GM18858 (cell line): ENCODE measurements around the gene IQCF2.
"Not testable (repeated sequence)": the region's sequence is repeated elsewhere in the genome, so short reads cannot be mapped to it uniquely, and the experiment has no call there.

Source experiments
- ATAC-seq: cut with Tn5 transposase; IDR thresholded peaks from one replicate; pipeline ENCODE4 v1.9.1; 2021; ENCODE audit not compliant: unreplicated experiment

The IQCF2 gene

DNA sequence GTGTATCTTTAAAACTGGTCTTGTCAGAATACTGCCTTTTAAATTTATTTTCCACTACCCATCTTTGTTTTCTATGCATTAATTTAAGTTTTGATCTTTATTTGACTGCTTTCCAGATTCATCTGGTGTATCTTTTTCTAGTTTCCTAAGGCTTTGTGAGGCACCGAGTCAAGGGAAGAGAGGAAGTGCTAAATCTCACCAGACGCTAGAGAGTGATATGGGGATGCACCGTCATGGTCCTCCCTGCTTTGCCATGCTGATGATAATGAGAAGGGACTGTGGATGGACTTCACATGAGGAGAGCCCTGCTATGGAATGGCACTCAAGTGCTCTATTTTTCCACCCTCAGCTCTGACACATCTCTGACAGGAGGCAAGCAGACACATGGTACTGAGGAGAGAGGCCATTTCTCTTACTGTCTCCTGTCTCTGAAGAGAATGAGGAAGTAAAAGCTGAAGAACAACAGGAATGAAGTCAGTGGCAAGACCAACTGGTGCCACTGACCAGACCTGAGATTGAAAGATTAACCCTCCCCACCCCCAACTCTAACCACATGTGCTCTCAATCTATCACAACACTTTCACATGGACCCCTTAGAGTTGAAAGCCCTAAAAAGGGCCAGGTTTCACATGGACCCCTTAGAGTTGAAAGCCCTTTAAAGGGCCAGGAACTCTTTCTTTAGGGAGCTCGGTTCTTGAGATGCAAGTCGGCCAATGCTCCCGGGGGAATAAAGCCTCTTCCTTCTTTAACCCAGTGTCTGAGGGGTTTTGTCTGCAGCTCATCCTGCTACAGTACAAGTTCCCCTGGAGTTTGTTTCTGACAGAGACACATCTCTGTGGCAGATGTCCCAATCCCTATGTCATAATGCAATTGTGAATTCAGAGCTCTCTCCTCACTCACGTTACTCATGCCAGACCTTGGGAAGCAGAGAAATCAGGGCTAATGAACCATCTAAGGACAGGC lies at the start of gene IQCF2:
Gene IQCF2, plus strand, starts transcription at position 913 of the 963 bp plus-strand sequence. CDS start 52 bp downstream, outside the sequence.
- no peak for ATAC-seq

DNA sequence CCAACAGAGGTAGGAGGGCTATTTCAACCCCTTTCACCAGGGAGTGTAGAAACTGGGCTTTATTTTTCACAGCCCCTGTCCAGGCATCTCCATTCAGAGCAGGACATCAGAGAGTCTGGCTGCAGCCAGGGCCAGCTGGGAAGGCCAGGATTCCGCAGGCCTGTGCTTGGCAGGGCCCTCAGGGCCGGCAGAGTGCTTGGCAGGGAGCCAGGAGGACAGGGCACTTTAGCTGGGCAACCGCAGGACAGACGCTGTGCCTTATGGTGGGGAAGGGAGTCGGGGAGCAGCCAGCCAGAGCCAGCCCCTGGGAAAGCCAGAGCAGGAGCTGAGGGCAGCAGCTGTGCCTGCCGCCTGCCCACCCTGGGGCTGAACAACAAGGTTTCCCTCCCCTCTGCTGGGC lies 47.9 kb upstream of the IQCF2 start:
- no peak for ATAC-seq

DNA sequence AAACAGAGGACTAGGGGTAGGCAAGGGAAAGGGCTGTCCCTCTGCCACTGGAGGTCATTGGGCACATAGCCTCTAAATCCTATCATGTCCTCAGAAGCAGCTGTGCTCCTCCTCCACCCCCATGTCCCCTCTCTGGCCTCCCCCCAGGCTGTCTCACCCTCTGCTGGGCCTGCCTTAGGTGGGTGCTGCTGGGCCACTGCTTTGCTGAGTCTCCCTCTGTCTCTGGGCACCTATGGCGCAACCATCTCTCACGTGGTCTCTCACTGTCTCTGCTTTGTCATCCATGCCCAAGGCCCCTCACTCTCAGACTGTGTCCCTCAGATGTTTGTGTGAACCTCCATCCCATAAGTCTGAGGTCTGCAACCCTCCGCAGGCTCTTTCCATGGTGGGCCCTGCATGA lies 47.4 kb upstream of the IQCF2 start:
- ATAC-seq: no peak

DNA sequence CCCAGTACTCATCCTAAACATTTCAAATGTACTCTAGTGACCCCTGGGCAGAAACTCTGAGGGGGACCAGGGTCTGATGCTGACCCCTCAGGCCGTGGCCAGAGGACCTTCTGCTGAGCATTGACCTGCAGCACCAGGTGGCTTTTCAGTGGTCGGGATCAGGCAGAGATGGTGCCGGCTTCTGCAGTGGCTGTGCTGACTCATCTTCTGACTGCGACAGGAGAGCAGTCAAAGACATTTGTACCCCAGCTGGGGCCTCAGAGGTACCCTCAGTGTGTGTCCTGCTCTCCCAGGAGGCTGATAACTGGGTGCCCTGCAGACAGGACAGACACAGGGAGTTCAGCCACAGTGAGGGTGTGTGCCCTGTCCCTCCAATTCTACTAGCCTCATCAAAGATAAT lies 45.8 kb upstream of the IQCF2 start:
- no peak for ATAC-seq

DNA sequence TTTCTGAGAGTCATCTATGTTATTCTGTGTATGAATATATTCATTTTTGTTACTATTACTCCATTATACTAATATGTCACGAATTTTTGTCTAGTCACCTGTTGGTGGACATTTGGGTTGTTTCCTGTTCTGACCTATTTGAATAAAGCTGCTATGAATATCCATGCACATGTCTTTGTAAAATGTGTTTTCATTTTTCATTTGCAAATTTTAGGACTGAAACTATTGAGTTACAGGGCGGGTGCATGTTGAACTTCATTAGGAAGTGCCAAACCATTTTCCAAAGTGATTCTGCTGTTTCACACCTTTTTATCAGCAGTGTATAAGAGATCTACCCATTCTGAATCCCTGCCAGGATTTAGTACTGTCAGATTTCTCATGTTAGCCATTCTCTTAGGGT lies 44.7 kb upstream of the IQCF2 start:
- ATAC-seq: no peak

DNA sequence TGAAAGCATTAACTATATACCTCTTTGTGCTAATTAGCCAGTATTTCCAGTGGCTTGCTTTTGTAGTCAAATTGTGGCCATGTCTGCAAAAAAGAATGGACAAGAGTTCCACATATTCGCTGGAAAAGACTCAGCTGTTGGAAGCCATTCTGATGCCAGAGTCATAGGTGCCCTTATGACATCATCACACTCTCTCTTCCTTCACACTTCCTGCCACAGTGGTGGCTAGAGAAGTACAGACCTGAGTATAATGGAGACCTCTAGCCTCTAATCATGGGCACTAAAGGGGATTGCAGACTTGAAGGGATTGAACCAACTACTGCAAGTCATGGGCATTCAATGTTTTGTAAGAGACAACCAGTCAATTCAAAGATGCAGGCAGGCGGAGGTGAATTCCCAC lies 44.0 kb upstream of the IQCF2 start:
- ATAC-seq: no peak

DNA sequence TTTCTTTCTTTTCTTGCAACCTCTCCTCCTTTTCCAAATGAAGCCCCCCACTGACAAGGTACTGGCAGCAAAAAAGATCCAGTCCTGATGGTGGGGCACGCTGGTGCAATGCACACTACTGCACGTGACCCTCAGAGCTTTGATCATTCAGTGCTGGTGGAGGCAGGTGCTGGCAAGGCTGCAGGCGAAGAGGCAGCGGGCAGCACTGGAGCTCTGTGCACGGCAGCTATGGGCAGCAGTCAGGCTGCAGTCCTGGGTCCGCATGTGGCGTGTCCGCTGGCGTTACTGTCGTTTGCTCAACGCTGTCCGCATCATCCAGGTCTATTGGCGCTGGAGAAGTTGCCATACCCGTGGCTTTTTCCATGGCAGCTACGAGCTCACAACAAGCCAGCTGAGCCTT lies 42.3 kb upstream of the IQCF2 start:
- ATAC-seq: no peak

DNA sequence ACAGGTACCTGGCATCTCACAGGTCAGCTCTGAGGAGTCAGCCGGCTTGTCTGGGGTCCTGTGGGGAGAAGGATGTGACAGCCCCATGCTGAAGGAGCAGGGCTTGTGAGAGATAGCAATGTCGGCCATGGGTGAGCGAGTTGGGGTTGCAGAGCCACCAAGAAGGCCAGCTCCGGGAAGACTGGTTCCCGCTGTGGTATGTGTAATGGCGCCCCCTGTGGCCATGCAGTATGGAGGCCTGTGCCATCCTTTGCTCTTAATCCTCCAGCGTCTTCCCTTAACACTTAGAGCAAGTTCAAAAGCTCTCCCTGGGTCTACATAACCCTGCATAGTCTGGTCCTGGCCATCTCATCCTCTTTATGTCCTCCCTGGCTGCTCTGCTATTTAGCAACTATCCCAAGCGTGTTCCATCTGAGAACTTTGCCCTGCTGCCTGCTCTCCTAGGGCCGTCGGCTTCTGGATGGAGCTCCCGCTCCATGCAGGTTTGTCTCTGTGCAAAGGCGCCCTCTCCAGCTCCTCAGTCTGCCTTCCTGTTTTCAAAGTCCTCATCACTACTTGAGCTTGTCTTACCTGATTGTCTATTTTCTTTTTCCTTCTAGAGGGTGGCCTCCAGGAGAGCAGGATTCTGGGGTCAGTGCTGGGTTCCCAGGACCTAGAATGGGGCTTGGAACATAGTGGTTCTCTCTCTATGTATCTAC lies 41.6 kb upstream of the IQCF2 start:
- ATAC-seq: no peak

DNA sequence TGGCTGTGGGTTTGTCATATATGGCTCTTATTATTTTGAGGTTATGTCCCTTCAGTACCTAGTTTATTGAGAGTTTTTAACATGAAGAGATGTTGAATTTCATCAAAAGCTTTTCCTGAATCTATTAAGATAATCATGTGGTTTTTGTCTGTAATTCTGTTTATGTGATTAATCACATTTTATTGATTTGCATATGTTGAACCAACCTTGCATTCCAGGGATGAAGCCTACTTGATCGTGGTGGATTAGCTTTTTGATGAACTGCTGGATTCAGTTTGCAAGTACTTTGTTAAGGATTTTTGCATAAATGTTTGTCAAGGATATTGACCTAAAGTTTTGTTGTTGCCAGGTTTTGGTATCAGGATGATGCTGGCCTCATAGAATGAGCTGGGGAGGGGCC lies 33.1 kb upstream of the IQCF2 start:
- ATAC-seq: no peak

DNA sequence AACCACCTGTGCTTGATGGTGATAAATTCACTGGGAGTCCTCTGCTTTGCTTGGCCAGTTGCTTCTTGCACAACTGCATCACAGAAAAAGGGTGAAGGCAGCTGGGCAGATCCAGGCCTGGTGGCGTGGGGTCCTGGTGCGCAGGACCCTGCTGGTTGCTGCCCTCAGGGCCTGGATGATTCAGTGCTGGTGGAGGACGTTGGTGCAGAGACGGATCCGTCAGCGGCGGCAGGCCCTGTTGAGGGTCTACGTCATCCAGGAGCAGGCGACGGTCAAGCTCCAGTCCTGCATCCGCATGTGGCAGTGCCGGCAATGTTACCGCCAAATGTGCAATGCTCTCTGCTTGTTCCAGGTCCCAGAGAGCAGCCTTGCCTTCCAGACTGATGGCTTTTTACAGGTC lies 31.1 kb upstream of the IQCF2 start:
- ATAC-seq: no peak

DNA sequence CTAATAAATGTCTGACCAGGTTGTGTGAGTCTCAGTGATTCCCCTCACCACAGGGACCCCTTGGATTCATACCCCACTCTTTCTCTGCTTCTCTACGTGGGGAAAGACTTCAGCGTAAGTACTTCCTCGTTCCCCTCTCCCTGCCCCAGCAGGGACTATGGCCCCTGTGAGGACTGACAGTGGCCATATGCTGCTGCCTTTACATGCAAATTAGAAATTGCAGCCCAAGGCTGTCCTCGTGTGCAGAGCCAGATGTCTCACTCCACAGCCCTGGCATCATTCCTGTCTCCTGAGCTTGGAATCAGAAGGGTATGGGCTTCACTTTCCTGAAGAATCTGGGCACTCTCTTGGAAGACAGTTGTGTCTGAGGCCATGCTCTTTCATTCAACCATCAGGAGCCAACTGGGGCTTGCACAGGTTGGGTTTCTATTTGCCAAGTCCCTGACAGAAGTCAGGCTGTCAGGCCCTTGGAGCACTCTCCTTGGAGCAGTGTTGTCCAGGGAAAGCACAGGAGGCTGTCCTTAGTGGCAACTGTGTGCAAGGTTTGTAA lies 30.5 kb upstream of the IQCF2 start:
- no peak for ATAC-seq

DNA sequence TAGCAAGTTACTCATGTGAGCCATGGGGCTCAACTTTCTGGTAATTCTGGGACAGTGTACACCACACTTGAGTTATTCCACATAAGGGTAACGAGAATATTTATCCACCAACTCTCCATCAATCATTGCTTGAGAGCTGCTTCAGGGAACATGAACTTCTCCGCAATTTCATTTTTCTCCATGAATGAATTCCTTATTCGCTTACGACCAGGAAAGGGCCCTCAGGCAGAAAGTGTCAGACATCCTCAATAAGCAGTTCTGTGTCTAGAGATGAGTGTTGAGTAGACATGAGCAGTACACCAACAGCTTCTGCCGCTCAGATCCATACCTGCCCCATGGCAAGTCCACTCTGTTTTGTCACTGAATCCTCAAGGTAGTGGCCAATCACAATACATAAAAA lies 24.8 kb upstream of the IQCF2 start:
- no peak for ATAC-seq

DNA sequence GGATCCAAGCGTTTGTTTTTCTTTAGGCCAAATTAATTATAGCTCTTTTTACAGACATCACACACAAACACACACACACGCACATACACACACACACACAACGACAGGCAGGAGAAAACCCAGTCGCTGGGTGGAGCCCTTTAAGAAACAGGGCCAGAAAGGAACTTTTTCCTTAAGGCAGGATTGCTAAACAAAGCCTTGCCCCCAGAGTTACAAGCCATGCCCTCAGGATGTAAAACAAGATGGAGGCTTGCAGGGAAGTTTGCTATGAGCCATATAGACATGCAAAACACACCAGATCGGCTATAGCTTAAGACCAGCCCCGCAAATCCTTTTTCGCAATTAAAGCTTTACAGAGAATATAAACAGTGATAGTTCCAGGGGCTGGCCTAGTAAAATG lies 16.3 kb upstream of the IQCF2 start:
- no peak for ATAC-seq

DNA sequence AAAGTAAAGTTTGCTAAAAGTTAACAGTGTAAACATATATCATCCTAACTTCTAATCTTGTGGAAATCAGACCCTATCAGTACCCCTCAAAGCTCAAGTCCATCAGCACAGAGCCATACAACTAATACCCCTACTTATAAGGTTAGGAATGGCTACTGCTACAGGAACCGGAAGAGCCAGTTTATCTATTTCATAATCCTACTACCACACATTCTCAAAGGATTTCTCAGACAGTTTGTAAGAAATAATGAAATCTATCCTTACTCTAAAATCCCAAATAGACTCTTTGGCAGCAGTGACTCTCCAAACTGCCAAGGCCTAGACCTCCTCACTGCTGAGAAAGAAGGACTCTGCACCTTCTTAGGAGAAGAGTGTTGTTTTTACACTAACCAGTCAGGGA lies 6.0 kb upstream of the IQCF2 start:
- ATAC-seq: not testable (repeated sequence)

DNA sequence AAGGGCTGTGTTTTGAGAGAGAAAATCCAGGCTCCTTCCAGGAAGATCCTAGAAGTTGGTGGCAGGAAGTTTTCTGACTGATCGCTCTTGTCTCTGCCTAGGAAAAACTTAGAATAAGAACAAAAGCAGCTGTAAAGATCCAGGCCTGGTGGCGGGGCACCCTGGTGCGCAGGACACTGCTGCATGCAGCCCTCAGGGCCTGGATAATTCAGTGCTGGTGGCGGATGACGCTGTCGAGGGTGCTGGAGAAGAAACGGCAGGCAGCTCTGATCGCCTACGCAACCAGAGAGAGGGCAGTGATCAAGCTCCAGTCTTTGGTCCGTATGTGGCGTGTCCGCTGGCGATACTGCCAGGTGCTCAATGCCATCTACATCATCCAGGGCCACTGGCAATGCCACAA lies 1.5 kb downstream of the IQCF2 start:
- no peak for ATAC-seq

DNA sequence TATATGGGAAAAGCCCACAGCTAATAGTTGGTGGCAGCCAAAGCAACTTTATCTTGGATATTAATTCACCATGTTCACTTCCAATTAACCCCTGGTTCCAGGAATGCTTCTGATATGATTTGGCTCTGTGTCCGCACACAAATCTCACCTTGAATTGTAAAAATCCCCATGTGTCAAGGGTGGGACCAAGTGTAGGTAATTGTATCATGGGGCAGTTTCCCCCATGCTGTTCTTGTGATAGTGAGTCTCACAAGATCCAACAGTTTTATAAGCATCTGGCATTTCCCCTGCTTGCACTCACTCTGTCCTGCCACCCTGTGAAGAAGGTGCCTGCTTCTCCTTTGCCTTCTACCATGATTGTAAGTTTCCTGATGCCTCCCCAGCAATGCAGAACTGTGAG lies 7.5 kb downstream of the IQCF2 start:
- not testable (repeated sequence) for ATAC-seq

DNA sequence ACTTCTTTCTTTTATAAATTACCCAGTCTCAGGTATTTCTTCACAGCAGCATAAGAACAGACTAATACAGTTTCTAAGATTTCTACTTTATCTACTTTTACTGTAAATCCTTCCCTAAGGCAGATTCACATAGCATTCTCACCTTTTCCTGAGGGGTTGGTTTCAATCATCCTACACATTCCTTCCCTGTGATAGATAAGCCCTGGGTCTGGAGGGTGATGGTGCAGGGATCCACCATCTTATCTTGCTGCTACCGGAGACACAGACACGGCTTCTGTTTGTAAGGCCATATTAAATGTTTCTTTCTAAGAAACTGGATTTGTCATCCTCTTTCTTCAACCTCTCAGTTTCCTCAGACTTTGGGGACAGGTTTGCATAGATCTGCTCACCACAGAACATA lies 7.9 kb downstream of the IQCF2 start:
- no peak for ATAC-seq

DNA sequence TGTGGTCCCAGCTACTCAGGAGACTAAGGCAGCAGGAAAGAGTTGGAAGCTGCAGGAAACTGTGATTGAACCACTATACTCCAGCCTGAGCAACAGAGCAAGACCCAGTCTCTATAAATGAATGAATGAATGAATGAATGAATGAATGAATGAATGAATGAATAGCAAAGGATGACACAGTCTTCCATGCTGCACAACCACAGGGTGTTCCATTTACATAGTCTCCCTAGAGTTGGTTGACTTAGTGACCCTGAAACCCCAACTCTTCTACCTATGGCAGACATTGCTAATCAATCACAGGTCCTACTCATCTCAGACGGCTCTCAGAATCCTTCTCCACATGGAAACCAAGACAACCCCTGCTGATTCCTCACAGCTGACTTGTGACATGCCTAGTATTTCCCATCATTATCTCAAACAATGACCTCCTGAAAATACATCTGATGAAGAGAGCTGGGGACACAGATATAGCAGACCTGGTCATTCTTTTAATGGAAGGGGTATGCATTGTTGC lies 11.9 kb downstream of the IQCF2 start:
- ATAC-seq: no peak

DNA sequence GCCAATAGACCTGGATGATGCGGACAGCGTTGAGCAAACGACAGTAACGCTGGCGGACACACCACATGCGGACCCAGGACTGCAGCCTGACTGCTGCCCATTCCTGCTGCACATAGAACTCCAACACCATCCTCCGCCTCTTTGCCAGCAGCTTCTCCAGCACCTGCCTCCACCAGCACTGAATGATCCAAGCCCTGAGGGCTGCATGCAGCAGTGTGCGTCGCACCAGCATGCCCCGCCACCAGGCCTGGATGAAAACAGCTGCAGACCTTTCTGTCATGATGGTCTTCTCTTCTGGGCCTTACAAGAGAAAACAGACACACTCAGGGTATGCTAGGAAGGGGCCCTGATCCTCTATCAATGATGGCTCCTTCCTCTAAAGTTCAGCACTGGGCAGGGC lies 12.5 kb downstream of the IQCF2 start:
- no peak for ATAC-seq

DNA sequence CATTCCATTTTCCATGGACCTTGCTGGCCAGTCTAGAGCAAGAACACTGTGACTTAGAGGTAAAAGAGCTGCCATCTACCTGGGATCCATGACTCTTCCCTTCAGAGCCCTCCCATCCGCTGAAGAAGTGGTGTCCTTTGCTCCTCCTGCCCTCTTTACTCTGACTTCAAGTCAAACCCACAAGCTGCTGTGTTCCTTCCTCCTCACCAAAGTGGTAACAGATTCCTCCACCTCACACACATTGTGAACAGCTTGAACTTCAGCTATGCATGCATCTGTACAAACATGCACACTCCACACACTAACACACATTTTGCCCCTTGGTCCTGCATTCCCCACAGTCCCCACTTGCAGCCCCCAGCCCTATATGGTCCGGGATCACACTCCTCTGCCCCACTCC lies 13.0 kb downstream of the IQCF2 start:
- ATAC-seq: no peak

DNA sequence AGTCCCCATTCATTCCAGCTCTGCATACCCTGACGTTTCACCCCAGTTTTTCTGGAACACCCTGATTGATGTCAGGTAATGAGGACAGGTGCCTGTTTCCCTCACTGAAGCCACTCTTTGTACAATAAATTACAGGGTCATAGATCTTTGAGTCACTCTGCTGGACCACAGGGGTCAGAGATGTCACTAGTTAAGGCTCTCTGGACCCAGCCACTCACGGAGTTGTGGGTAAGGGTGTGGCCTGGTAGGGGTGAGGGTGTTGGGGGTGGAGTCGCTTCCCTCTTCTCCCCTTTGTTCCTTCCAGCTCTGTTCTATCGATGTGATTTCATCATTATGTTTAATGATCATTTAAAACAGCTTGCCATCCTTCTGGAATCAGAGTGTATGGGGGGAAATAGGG lies 13.5 kb downstream of the IQCF2 start:
- no peak for ATAC-seq

DNA sequence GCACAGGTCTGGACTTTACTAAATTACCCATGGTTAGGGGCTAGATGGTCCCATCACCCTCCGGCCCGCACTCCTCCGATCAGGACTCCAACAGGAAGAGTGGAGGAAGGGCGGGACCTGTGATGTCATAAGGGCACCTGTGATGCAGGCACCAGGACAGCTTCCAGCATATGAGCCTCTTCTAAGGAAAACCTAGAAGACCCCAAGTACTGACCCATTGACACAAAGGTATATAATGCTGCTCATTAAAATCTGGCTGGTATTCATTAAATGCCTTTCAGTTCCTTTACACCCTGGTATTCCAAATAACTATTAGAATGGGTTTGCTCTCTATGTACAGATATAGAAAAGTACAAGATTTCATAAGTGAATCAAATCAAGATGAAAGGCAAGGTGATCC lies 14.1 kb downstream of the IQCF2 start, which contains the start of gene IQCF5:
Gene IQCF5, minus strand, starts transcription at position 101 of the 400 bp plus-strand sequence. Its CDS starts 70 bp downstream, at position 31.
- ATAC-seq: no peak
